Measurements from ENCODE around the gene CTNND1. TPM values are rescaled to one million over a fixed set of nuclear protein-coding genes. Genes with fewer than 3 reads are reported as not detected.

The CTNND1 gene
- total and polyA plus RNA-seq, 9 of the 15 experiments (the other 6 are each of a cell fraction or from before 2014, with no cell fraction given), result 11.1 to 74.0 (median 43.3) TPM

DNA sequence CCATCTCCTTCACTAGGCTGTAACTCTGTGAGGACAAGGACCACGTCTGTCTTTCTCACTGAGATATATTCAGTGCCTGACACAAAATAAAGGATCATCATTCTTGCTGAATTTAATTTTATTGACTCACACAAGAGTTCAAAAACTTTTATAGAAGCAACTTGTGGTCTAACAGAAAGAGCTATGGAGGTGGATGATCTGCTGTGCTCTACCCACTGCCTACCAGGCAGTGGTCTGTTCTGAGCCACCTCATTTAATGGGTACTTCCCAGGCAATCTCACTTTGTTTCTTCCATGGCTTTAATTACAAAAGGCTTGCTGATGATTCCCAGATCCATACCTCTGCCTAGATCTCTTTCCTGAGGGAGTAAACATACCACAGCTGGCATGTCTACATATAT lies 14.7 kb upstream of the CTNND1 start:
- no peak for DNase-seq (ENCODE audit: extremely low read depth in 1 of 4, low spot score in 3 of 4)
- 89% methylated on average over 1 of the region's 1 CpG for WGBS (ENCODE audit: insufficient coverage, low coverage, missing lambda C conversion rate)

More for the DNA sequence above, 14.7 kb upstream of the CTNND1 start:
- H3K4me3 ChIP-seq, result no peak overlapping the region
- no peaks in the 10 kb centered on the region for H3K9me3 ChIP-seq (replicated peaks; ENCODE audit: control insufficient read depth, insufficient read depth, low read depth, low read length)
- no peak overlapping the region for H3K9ac ChIP-seq (ENCODE audit: insufficient read depth in 1 of 2, low read depth in 2 of 2, low read length in 2 of 2)
- in situ Hi-C loops (cut with MboI), result loop anchor here (5.0 kb wide), 1 partner anchor 45 kb away; no protein-coding TSS in a partner anchor
- H3K27me3 ChIP-seq (ENCODE audit: control insufficient read depth in 2 of 2, insufficient read depth in 2 of 2, low read length in 2 of 2), result no peaks in the 10 kb centered on the region
- TF ChIP-seq ZNF395 (CRISPR knock-in tag; IDR thresholded peaks at IDR 0.05) (no peak), ELK1 (CRISPR knock-in tag; IDR thresholded peaks at IDR 0.05) (no peak), ZNF263 (CRISPR knock-in tag; IDR thresholded peaks at IDR 0.05; ENCODE audit: borderline replicate concordance) (no peak), NFE2 (IDR thresholded peaks at IDR 0.05; ENCODE audit: low read depth) (no peak), FOS (IDR thresholded peaks at IDR 0.05; ENCODE audit: extremely low read depth, insufficient read length) (no peak), ZNF644 (tag; IDR thresholded peaks at IDR 0.05; ENCODE audit: low read depth) (no peak), ZNF212 (CRISPR knock-in tag; IDR thresholded peaks at IDR 0.05) (no peak), RFX7 (CRISPR knock-in tag; IDR thresholded peaks at IDR 0.05) (no peak), SRSF3 (IDR thresholded peaks at IDR 0.05; ENCODE audit: insufficient read depth, low read length) (no peak), SPI1 (IDR thresholded peaks at IDR 0.05; ENCODE audit: borderline replicate concordance, low read depth, low read length) (no peak), SNIP1 (IDR thresholded peaks at IDR 0.05; ENCODE audit: low read depth) (no peak), ARID2 (IDR thresholded peaks at IDR 0.05) (no peak), HNRNPLL (IDR thresholded peaks at IDR 0.05; ENCODE audit: low read depth, low read length, poor library complexity, severe bottlenecking) (no peak), POU5F1 (IDR thresholded peaks at IDR 0.05; ENCODE audit: borderline replicate concordance, low read depth, low read length, partially characterized antibody) (no peak), FOXM1 (IDR thresholded peaks at IDR 0.05; ENCODE audit: low read depth) (no peak), FOXM1 (CRISPR knock-in tag; IDR thresholded peaks at IDR 0.05; ENCODE audit: low read depth) (no peak), RBM22 (IDR thresholded peaks at IDR 0.05; ENCODE audit: low read depth, low read length, poor library complexity, severe bottlenecking) (no peak)
- peaks cover 0 to 17% of the 10 kb centered on the region in 2 experiments; a peak in 3 of 5 replicates for H3K4me1 ChIP-seq (replicated peaks in 1 of 2; ENCODE audit: control insufficient read depth in 2 of 2, insufficient read depth in 2 of 2, low read length in 2 of 2)
- H3K79me2 ChIP-seq (ENCODE audit: control insufficient read depth, insufficient read depth, low read length), result peaks cover 18% of the 10 kb centered on the region
- H3K36me3 ChIP-seq (ENCODE audit: control insufficient read depth, insufficient read depth, low read length), result peaks cover 43% of the 10 kb centered on the region
- BruUV-seq (replicated peaks), result no TSS peak
- intact Hi-C loops (cut with micrococcal nuclease), result no loop called here
- no peaks in the 10 kb centered on the region for H3K9me1 ChIP-seq (ENCODE audit: control insufficient read depth, insufficient read depth, low read length)
- CTCF ChIA-PET (ENCODE audit: low intra/inter-chr PET ratio), result no interaction called here
- POLR2A ChIA-PET, result interaction anchor here (0.6 to 2.7 kb wide), 5 partner anchors 10 to 387 kb away, joined by 3 to 13 read pairs (median 3); partner anchors contain the start of gene CTNND1
- no peaks in the 10 kb centered on the region for H4K20me1 ChIP-seq (replicated peaks; ENCODE audit: control insufficient read depth, insufficient read depth, low read length)
- no peak for FAIRE-seq
- no peak overlapping the region for H3K4me2 ChIP-seq (ENCODE audit: insufficient read depth, low read length)
- no peak overlapping the region for H2AFZ ChIP-seq (ENCODE audit: low read depth, low read length)
- H3K27ac ChIP-seq (ENCODE audit: extremely low read depth, low read depth, low read length), result no peak overlapping the region
- no peak for ATAC-seq

Measured in K562 (cell line).